Measurements from ENCODE around the gene KPTN. TPM values are rescaled to one million over a fixed set of nuclear protein-coding genes. Genes with fewer than 3 reads are reported as not detected.
A peak's percentile ranks its signal among the peaks of the same experiment; 100 is the strongest.

KPTN gene
- total and polyA plus RNA-seq, 2 donors (not counting 1 experiment from before 2014, with no cell fraction given), result 8.1 to 11.4 TPM

GRCh38 chr19:47427241-47428176 lies 56.5 kb downstream of the KPTN start:
- Histone ChIP-seq H3K9me3 (ENCODE audit: control extremely low read depth in 1 of 3, control insufficient read depth in 2 of 3, insufficient read depth in 1 of 3, low read length in 2 of 3) (peaks cover 0 to 41% (median 4%) of the 10 kb centered on the region in 3 donors), H3K4me2 (replicated peaks; ENCODE audit: low read depth, low read length, poor library complexity, severe bottlenecking) (peak overlapping the region; percentile 43), H3K79me2 (ENCODE audit: control insufficient read depth, insufficient read depth, low read length) (no peaks in the 10 kb centered on the region), H3K4me1 (ENCODE audit: control insufficient read depth in 2 of 2, insufficient read depth in 2 of 2, low read length in 2 of 2) (peaks cover 22 to 39% of the 10 kb centered on the region in 2 donors), H3K27me3 (replicated peaks in 1 of 4; ENCODE audit: control extremely low read depth in 1 of 4, control insufficient read depth in 3 of 4, insufficient read depth in 4 of 4, low read length in 3 of 4) (peaks cover 0 to 95% (median 54%) of the 10 kb centered on the region in 4 experiments), H3K27ac (ENCODE audit: low read length in 2 of 2) (no peak overlapping the region), H3K4me3 (ENCODE audit: control extremely low read depth in 1 of 5, extremely low read depth in 1 of 5, insufficient read depth in 1 of 5, low read depth in 2 of 5, low read length in 4 of 5) (no peak overlapping the region), H3K9ac (ENCODE audit: low read length) (no peak overlapping the region), H2AFZ (ENCODE audit: insufficient read depth, low read depth, low read length, poor library complexity, severe bottlenecking) (no peak overlapping the region), H4K20me1 (ENCODE audit: control insufficient read depth, insufficient read depth, low read length, poor library complexity, severe bottlenecking) (no peaks in the 10 kb centered on the region), H3K36me3 (replicated peaks in 1 of 2; ENCODE audit: control extremely low read depth in 1 of 2, control insufficient read depth in 1 of 2, extremely low read depth in 1 of 2, insufficient read depth in 2 of 2, low read length in 1 of 2) (no peaks in the 10 kb centered on the region)
- Mint-ChIP-seq H3K9me3 (ENCODE audit: insufficient read depth) (no peaks in the 10 kb centered on the region), H3K4me3 (no peak overlapping the region), H3K4me1 (peaks cover 13% of the 10 kb centered on the region), H3K27me3 (peaks cover 46% of the 10 kb centered on the region), H3K27ac (no peak overlapping the region)
- DNase-seq, result peak; percentile 76
- CTCF ChIA-PET, result interaction anchor here (0.6 to 1.9 kb wide), 15 partner anchors 9 to 1253 kb away, joined by 3 to 13 read pairs (median 4); partner anchors contain the start of genes DHX34 and KPTN
- WGBS (ENCODE audit: insufficient coverage), result 8% methylated on average over 17 of the region's 17 CpGs
- TF ChIP-seq EZH2 (IDR thresholded peaks at IDR 0.05; ENCODE audit: borderline replicate concordance, insufficient read depth, low read depth, low read length, poor library complexity, severe bottlenecking), result no peak
- peak; percentile 81 for TF ChIP-seq CTCF (IDR thresholded peaks at IDR 0.05)
- intact Hi-C loops (cut with micrococcal nuclease), result loop anchor here (1.0 kb wide), 1 partner anchor 131 kb away; no protein-coding TSS in a partner anchor
- POLR2A ChIA-PET, result no interaction called here
- ATAC-seq (ENCODE audit: low read depth), result peak; percentile 74

Other genes with a start within 250 kb of the KPTN start
- gene CCDC9, start 227.7 kb downstream of the KPTN start, total RNA-seq, result 52.5 and 54.7 TPM in 2 replicates
- 12.3 and 39.4 TPM in 2 replicates for gene CCDC9, start 227.7 kb downstream of the KPTN start, polyA plus RNA-seq
- 13.6 and 15.8 TPM in 2 replicates for gene INAFM1, start 209.3 kb downstream of the KPTN start, total RNA-seq
- gene INAFM1, start 209.3 kb downstream of the KPTN start, polyA plus RNA-seq, result 6.6 and 6.8 TPM in 2 replicates
- 1.9 and 4.9 TPM in 2 replicates for gene C5AR1, start 174.4 kb downstream of the KPTN start, total RNA-seq
- gene C5AR1, start 174.4 kb downstream of the KPTN start, polyA plus RNA-seq, result 3.1 and 4.1 TPM in 2 replicates
- 0.25 and 0.58 TPM in 2 replicates for gene C5AR2, start 152.0 kb downstream of the KPTN start, total RNA-seq
- 1.2 and 1.5 TPM in 2 replicates for gene C5AR2, start 152.0 kb downstream of the KPTN start, polyA plus RNA-seq
- 24.3 and 25.1 TPM in 2 replicates for gene DHX34, start 134.9 kb downstream of the KPTN start, total RNA-seq
- 25.6 and 31.3 TPM in 2 replicates for gene DHX34, start 134.9 kb downstream of the KPTN start, polyA plus RNA-seq
- gene MEIS3, start 64.7 kb downstream of the KPTN start, total RNA-seq, result not detected in 2 replicates
- gene MEIS3, start 64.7 kb downstream of the KPTN start, polyA plus RNA-seq, result not detected in 2 replicates
- gene SLC8A2, start 12.3 kb downstream of the KPTN start, total RNA-seq, result not detected in 2 replicates
- 0.07 TPM in 1 of 2 replicates, not detected in the other for gene SLC8A2, start 12.3 kb downstream of the KPTN start, polyA plus RNA-seq
- gene NAPA, start 30.8 kb upstream of the KPTN start, total RNA-seq, result 65.8 and 66.8 TPM in 2 replicates
- gene NAPA, start 30.8 kb upstream of the KPTN start, polyA plus RNA-seq, result 78.5 and 86.5 TPM in 2 replicates
- not detected in 2 replicates for gene ZNF541, start 88.9 kb upstream of the KPTN start, total RNA-seq
- 0.03 TPM in 1 of 2 replicates, not detected in the other for gene ZNF541, start 88.9 kb upstream of the KPTN start, polyA plus RNA-seq
- gene BICRA, start 124.9 kb upstream of the KPTN start, total RNA-seq, result 26.7 and 34.7 TPM in 2 replicates
- gene BICRA, start 124.9 kb upstream of the KPTN start, polyA plus RNA-seq, result 11.9 and 14.1 TPM in 2 replicates
- gene EHD2, start 229.2 kb upstream of the KPTN start, total RNA-seq, result not detected in 2 replicates
- gene EHD2, start 229.2 kb upstream of the KPTN start, polyA plus RNA-seq, result not detected in 2 replicates